ENCODE results near the gene RAET1E. TPM values are rescaled to one million over a fixed set of nuclear protein-coding genes. Genes with fewer than 3 reads are reported as not detected.

RAET1E gene
- total and polyA plus RNA-seq, 8 donors, result 0.19 to 2.6 TPM; not detected in 6

- intact Hi-C loops (cut with DNase I; ENCODE audit: low total_unique reads), result no loop called here
- H3K9me3 ChIP-seq, result peaks cover 0 to 12% (median 8%) of the 10 kb centered on the region in 4 donors
- H3K27ac ChIP-seq, result no peak overlapping the region
- 86 to 98% (median 97%) methylated on average over 4 of the region's 4 CpGs for WGBS, 5 donors
- no peaks in the 10 kb centered on the region for H3K36me3 ChIP-seq
- no peaks in the 10 kb centered on the region for H3K27me3 ChIP-seq
- no peak for DNase-seq
- TF ChIP-seq CTCF (IDR thresholded peaks at IDR 0.05) (no peak), EP300 (IDR thresholded peaks at IDR 0.05) (no peak), POLR2A (IDR thresholded peaks at IDR 0.05) (no peak), POLR2AphosphoS5 (IDR thresholded peaks at IDR 0.05) (no peak)
- no peak overlapping the region for H3K4me3 ChIP-seq
- H3K4me1 ChIP-seq, result no peaks in the 10 kb centered on the region
These were observed 8.5 kb upstream of the RAET1E start for GRCh38 chr6:149906405-149906804.

GRCh38 chr6:149905911-149906371 is 8.0 kb upstream of the RAET1E start:
- WGBS, 5 donors, result 84 to 91% (median 86%) methylated on average over 6 of the region's 6 CpGs
- no peaks in the 10 kb centered on the region for H3K27me3 ChIP-seq
- intact Hi-C loops (cut with DNase I; ENCODE audit: low total_unique reads), result no loop called here
- TF ChIP-seq EP300 (IDR thresholded peaks at IDR 0.05) (no peak), POLR2A (IDR thresholded peaks at IDR 0.05) (no peak), POLR2AphosphoS5 (IDR thresholded peaks at IDR 0.05) (no peak), CTCF (IDR thresholded peaks at IDR 0.05) (no peak)
- no peaks in the 10 kb centered on the region for H3K36me3 ChIP-seq
- H3K9me3 ChIP-seq, result peaks cover 0 to 12% (median 8%) of the 10 kb centered on the region in 4 donors
- H3K4me1 ChIP-seq, result no peaks in the 10 kb centered on the region
- no peak overlapping the region for H3K27ac ChIP-seq
- H3K4me3 ChIP-seq, result no peak overlapping the region
- DNase-seq, result no peak

DNA sequence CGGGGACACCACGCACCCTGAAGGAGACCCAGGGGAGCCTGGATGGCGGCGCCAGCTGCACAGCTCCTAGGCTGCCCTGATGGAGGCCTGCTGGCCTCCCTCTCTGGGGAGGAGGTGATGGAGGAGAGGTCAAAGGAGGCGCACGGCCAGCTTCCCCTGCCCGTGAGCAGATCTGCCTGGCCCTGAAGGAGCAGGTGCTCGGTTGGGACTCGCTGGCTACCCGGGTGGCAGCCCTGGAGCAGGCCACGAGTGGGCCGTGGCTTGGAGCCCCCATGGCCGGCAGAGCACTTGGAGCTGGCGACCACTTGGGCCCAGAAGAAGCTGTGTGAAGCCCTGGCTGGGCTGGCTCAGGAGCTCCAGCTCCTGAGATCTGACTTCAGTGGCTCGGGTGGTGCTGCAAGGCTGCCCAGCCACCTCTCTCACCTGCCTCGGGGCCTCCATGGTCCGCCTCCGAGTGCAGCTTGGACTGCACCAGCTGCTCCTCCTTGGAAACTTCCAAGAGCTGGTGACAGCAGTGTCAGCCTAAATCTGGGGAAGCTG is 7.5 kb upstream of the RAET1E start:
- Histone ChIP-seq H3K9me3 (peaks cover 0 to 12% (median 8%) of the 10 kb centered on the region in 4 donors), H3K27ac (no peak overlapping the region), H3K27me3 (no peaks in the 10 kb centered on the region), H3K4me3 (no peak overlapping the region), H3K36me3 (no peaks in the 10 kb centered on the region), H3K4me1 (no peaks in the 10 kb centered on the region)
- intact Hi-C loops (cut with DNase I; ENCODE audit: low total_unique reads), result no loop called here
- no peak for DNase-seq
- 88 to 95% (median 92%) methylated on average over 13 to 18 of the region's 18 CpGs for WGBS, 5 donors
- no peak for TF ChIP-seq CTCF (IDR thresholded peaks at IDR 0.05)
- TF ChIP-seq EP300 (IDR thresholded peaks at IDR 0.05), result no peak
- no peak for TF ChIP-seq POLR2A (IDR thresholded peaks at IDR 0.05)
- no peak for TF ChIP-seq POLR2AphosphoS5 (IDR thresholded peaks at IDR 0.05)

GRCh38 chr6:149904661-149905370 is 6.9 kb upstream of the RAET1E start:
- intact Hi-C loops (cut with DNase I; ENCODE audit: low total_unique reads), result no loop called here

More at GRCh38 chr6:149904661-149905370, 6.9 kb upstream of the RAET1E start:
- no peak overlapping the region for H3K27ac ChIP-seq
- H3K36me3 ChIP-seq, result no peaks in the 10 kb centered on the region
- DNase-seq, result no peak
- TF ChIP-seq POLR2AphosphoS5 (IDR thresholded peaks at IDR 0.05) (no peak), POLR2A (IDR thresholded peaks at IDR 0.05) (no peak), CTCF (IDR thresholded peaks at IDR 0.05) (no peak), EP300 (IDR thresholded peaks at IDR 0.05) (no peak)
- 83 to 90% (median 88%) methylated on average over 11 to 13 of the region's 13 CpGs for WGBS, 5 donors
- H3K4me1 ChIP-seq, result no peaks in the 10 kb centered on the region
- no peak overlapping the region for H3K4me3 ChIP-seq
- H3K9me3 ChIP-seq, result peaks cover 0 to 12% (median 8%) of the 10 kb centered on the region in 4 donors
- no peaks in the 10 kb centered on the region for H3K27me3 ChIP-seq
